PC-9 (cell line): ENCODE results near the gene CHP2.

Experiments used
- CTCF ChIP-seq: fragments of 200-600 bp; sonication (generic); conservative IDR thresholded peaks from 2 replicates; pipeline ENCODE4 v1.6.1; 2017; ENCODE audit warnings: mixed run types, antibody characterized with exemption, mild to moderate bottlenecking, moderate library complexity
- EZH2 ChIP-seq: fragments of 200-600 bp; sonication (generic); IDR thresholded peaks from 2 replicates; pipeline ENCODE4 v1.8.0; 2017; ENCODE audit warnings: antibody characterized with exemption, low read depth

GRCh38 chr16:23784811-23785447 is 30.1 kb downstream of the CHP2 start:
- TF ChIP-seq CTCF (no peak), EZH2 (no peak)
